GM23248 (cell line): ENCODE results near the gene KLHL24. TPM values are rescaled to one million over a fixed set of nuclear protein-coding genes. Genes with fewer than 3 reads are reported as not detected.
"Not testable (repeated sequence)": the region's sequence is repeated elsewhere in the genome, so short reads cannot be mapped to it uniquely, and the experiment has no call there.

ENCODE experiments used
- DNase-seq: peaks from one replicate; pipeline ENCODE4 v3.0.0-alpha.2; 2015
- H2AFZ ChIP-seq: fragments of 200-600 bp; sonication (generic); 2 replicates; pipeline ENCODE4 v1.6.1; 2016; ENCODE audit warnings: antibody characterized with exemption
- H3F3A ChIP-seq: fragments of 200-600 bp; sonication (generic); 2 replicates; pipeline ENCODE4 v1.6.1; 2016; ENCODE audit warnings: mild to moderate bottlenecking, antibody characterized with exemption, mixed run types; ENCODE audit not compliant: insufficient read depth
- H3K27ac ChIP-seq: fragments of 200-600 bp; sonication (generic); 2 replicates; pipeline ENCODE4 v1.5.1; 2016; ENCODE audit warnings: mild to moderate bottlenecking
- H3K27me3 ChIP-seq: fragments of 200-600 bp; sonication (generic); replicated peaks from 2 replicates; pipeline ENCODE4 v1.6.1; 2016; ENCODE audit warnings: mild to moderate bottlenecking; ENCODE audit not compliant: insufficient read depth
- H3K36me3 ChIP-seq: fragments of 200-600 bp; sonication (generic); 2 replicates; pipeline ENCODE4 v1.6.1; 2016; ENCODE audit warnings: low read depth, mild to moderate bottlenecking
- H3K4me1 ChIP-seq: fragments of 200-600 bp; sonication (generic); 2 replicates; pipeline ENCODE4 v1.6.1; 2016; ENCODE audit warnings: mild to moderate bottlenecking; ENCODE audit not compliant: insufficient read depth
- H3K4me2 ChIP-seq: fragments of 200-600 bp; sonication (generic); one replicate; pipeline ENCODE4 v1.6.1; 2016; ENCODE audit warnings: mild to moderate bottlenecking; ENCODE audit not compliant: unreplicated experiment
- H3K4me3 ChIP-seq: fragments of 200-600 bp; sonication (generic); 2 replicates; pipeline ENCODE4 v1.5.1; 2016; ENCODE audit warnings: mild to moderate bottlenecking
- H3K79me2 ChIP-seq: fragments of 200-600 bp; sonication (generic); 2 replicates; pipeline ENCODE4 v1.6.1; 2016; ENCODE audit warnings: mild to moderate bottlenecking; ENCODE audit not compliant: insufficient read depth
- H3K9ac ChIP-seq: fragments of 200-600 bp; sonication (generic); 2 replicates; pipeline ENCODE4 v1.6.1; 2016; ENCODE audit warnings: mild to moderate bottlenecking
- H3K9me2 ChIP-seq: fragments of 200-600 bp; sonication (generic); 2 replicates; pipeline ENCODE4 v1.6.1; 2016; ENCODE audit warnings: mixed run types, mild to moderate bottlenecking, moderate library complexity; ENCODE audit not compliant: insufficient read depth
- H3K9me3 ChIP-seq: fragments of 200-600 bp; sonication (generic); one replicate; pipeline ENCODE4 v1.6.1; 2017; ENCODE audit warnings: low read depth
- H4K20me1 ChIP-seq: fragments of 200-600 bp; sonication (generic); 2 replicates; pipeline ENCODE4 v1.6.0; 2016; ENCODE audit not compliant: insufficient read depth
- EZH2 ChIP-seq: fragments of 200-600 bp; sonication (generic); IDR thresholded peaks from 2 replicates; pipeline ENCODE4 v1.6.1; 2018; ENCODE audit warnings: antibody characterized with exemption, mild to moderate bottlenecking; ENCODE audit not compliant: insufficient read depth, poor library complexity, severe bottlenecking
- EZH2phosphoT487 ChIP-seq: fragments of 200-600 bp; sonication (generic); IDR thresholded peaks from 2 replicates; pipeline ENCODE4 v1.6.1; 2018; ENCODE audit warnings: antibody characterized with exemption, moderate library complexity, mild to moderate bottlenecking, low read depth; ENCODE audit not compliant: insufficient read depth
- WGBS, 2 experiments: methylation state at CpG; one replicate each; pipeline ENCODE4 v1.1.6; 2015 to 2017; ENCODE audit warnings: low lambda C conversion rate in 2 of 2, low coverage in 1 of 2; ENCODE audit errors: missing lambda C conversion rate in 2 of 2; 5-methylcytosine and 5-hydroxymethylcytosine counted together
- in situ Hi-C: fragments of 300-500 bp; cut with MboI; formaldehyde crosslinking; loops from 2 replicates; pipeline ENCODE4 v1.15.0; 2020
- polyA plus RNA-seq: library from polyadenylated mRNA; unstranded; fragments of >200 nt; fragmentation: Nextera tagmentation; extraction: Ambion mirVana; gene quantifications from 2 replicates; pipeline ENCODE4 v1.2.1, GENCODE V29; 2016
- total RNA-seq: library from RNA; depleted of rRNA; stranded (reverse); fragments of >200 nt; shearing (Covaris generic); gene quantifications from 2 replicates; pipeline ENCODE4 v1.2.3, GENCODE V29; 2014

KLHL24 gene
- total and polyA plus RNA-seq, 2 experiments from 2014 or later, result 11.7 to 18.3 TPM

DNA sequence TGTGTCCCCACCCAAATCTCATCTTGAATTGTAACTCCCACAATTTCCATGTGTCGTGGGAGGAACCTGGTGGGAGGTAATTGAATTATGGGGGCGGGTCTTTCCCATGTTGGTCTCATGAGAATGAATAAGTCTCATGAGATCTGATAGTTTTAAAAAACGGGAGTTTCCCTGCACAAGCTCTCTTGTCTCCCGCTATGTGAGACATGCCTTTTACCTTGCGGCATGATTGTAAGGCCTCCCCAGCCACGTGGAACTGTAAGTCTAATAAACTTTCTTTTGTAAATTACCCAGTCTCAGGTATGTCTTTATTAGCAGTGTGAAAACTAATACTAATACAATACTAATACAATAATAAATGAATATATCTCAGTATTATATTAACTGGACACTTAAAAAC, 52.3 kb downstream of the KLHL24 start:
- Histone ChIP-seq H3K79me2 (no peaks in the 10 kb centered on the region), H3F3A (no peaks in the 10 kb centered on the region), H3K4me3 (no peak overlapping the region), H3K4me2 (no peak overlapping the region), H3K36me3 (no peaks in the 10 kb centered on the region), H4K20me1 (no peaks in the 10 kb centered on the region), H2AFZ (no peak overlapping the region), H3K9me2 (no peaks in the 10 kb centered on the region), H3K4me1 (no peaks in the 10 kb centered on the region), H3K9me3 (no peaks in the 10 kb centered on the region), H3K9ac (no peak overlapping the region), H3K27me3 (no peaks in the 10 kb centered on the region), H3K27ac (no peak overlapping the region)
- in situ Hi-C loops, result no loop called here
- no peak for TF ChIP-seq EZH2phosphoT487
- no peak for TF ChIP-seq EZH2
- WGBS, 2 experiments, result 66 to 76% methylated on average over 6 of the region's 6 CpGs
- DNase-seq, result no peak

DNA sequence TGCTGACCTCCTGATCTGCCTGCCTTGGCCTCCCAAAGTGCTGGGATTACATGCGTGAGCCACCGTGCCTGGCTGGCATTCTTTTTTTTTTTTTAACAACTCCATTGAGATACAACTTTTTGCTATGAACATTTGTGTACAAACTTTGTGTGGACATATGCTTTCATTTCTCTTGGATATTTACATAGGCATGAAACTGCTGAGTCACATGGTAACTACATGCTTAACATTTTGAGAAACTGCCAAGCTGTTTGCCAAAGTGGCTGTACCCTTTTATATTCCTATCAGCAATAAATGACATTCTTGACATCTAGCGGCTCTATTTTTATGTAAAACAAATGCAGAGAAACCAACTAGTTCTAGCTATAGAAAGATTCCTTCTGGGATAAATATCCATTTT, 53.5 kb downstream of the KLHL24 start:
- Histone ChIP-seq H3K36me3 (no peaks in the 10 kb centered on the region), H3K79me2 (no peaks in the 10 kb centered on the region), H3K9ac (no peak overlapping the region), H3K27me3 (no peaks in the 10 kb centered on the region), H3K4me1 (no peaks in the 10 kb centered on the region), H3K4me3 (no peak overlapping the region), H3F3A (no peaks in the 10 kb centered on the region), H3K27ac (no peak overlapping the region), H3K9me2 (no peaks in the 10 kb centered on the region), H4K20me1 (no peaks in the 10 kb centered on the region), H3K9me3 (no peaks in the 10 kb centered on the region), H3K4me2 (no peak overlapping the region), H2AFZ (no peak overlapping the region)
- peak; percentile 48 for DNase-seq
- in situ Hi-C loops, result no loop called here
- 29 to 42% methylated on average over 3 of the region's 3 CpGs for WGBS, 2 experiments
- no peak for TF ChIP-seq EZH2
- no peak for TF ChIP-seq EZH2phosphoT487

DNA sequence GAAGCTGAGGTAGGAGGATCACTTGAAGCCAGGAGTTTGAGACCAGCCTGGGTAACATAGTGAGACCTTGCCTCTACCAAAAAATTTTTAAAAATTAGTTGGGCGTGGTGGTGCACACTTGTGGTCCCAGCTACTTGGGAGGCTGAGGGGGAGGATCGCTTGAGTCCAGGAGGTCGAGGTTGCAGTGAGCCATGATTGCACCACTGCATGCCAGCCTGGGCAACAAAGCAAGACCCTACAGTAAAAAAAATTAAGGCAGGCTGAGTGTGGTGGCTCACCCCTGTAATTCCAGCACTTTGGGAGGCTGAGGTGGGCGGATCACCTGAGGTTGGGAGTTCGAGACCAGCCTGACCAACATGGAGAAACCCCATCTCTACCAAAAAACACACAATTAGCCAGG, 54.2 kb downstream of the KLHL24 start:
- in situ Hi-C loops, H2AFZ ChIP-seq, H3K9me3 ChIP-seq, H3K9ac ChIP-seq, H3K9me2 ChIP-seq, H3K79me2 ChIP-seq, DNase-seq, H3F3A ChIP-seq, H4K20me1 ChIP-seq, H3K27me3 ChIP-seq, H3K4me1 ChIP-seq, H3K4me2 ChIP-seq, H3K4me3 ChIP-seq, H3K27ac ChIP-seq, H3K36me3 ChIP-seq: not testable (repeated sequence)
- 89 to 93% methylated on average over 5 of the region's 5 CpGs for WGBS, 2 experiments

DNA sequence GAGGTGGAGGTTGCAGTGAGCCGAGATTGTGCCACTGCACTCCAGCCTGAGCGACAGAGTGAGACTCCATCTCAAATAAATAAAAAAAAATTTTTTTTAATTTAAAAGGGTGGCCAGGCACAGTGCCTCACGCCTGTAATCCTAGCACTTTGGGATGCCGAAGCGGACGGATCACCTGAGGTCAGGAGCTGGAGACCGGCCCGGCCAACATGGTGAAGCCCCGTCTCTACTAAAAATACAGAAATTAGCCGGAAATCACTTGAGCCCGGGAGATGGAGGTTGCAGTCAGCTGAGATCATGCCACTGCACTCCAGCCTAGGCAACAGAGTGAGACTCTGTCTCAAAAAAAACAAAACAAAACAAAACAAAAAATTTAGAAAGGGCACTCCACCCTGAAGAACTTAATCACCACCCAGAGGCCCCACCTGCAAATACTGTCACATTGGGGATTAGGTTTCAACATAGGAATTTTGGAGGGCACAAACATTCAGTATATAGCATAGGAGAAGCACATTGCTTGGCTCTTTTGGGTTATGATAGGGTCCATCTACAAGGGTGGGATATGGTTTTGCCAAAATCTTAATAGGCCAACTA, 55.1 kb downstream of the KLHL24 start:
- 85 to 86% methylated on average over 11 of the region's 11 CpGs for WGBS, 2 experiments
- H3K4me1 ChIP-seq, result no peaks in the 10 kb centered on the region
- no peaks in the 10 kb centered on the region for H3F3A ChIP-seq
- no peak for DNase-seq
- H3K9ac ChIP-seq, result no peak overlapping the region
- H3K4me3 ChIP-seq, result no peak overlapping the region
- H4K20me1 ChIP-seq, result no peaks in the 10 kb centered on the region
- H3K4me2 ChIP-seq, result no peak overlapping the region
- no peaks in the 10 kb centered on the region for H3K36me3 ChIP-seq
- no peaks in the 10 kb centered on the region for H3K27me3 ChIP-seq
- TF ChIP-seq EZH2, result no peak
- no peaks in the 10 kb centered on the region for H3K9me2 ChIP-seq
- no peaks in the 10 kb centered on the region for H3K79me2 ChIP-seq
- H3K9me3 ChIP-seq, result no peaks in the 10 kb centered on the region
- no peak overlapping the region for H3K27ac ChIP-seq
- in situ Hi-C loops, result no loop called here
- H2AFZ ChIP-seq, result no peak overlapping the region

DNA sequence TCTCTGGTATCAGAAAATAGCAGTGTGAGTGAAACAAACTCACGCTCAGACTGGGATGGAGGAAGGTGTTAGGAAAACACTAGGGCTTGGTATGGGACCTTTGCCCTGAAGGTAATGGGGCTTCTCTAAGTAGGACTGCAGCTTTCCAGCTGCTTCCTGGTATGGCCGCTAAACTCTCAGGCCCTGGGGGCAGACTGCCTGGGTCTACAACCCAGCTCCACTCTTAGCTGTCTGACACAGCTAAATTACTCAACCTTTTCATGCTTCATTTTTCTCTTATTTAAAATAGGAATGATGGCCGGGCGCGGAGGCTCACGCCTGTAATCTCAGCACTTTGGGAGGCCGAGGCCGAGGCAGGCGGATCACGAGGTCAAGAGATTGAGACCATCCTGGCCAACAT, 57.0 kb downstream of the KLHL24 start:
- H3K4me2 ChIP-seq, result no peak overlapping the region
- H2AFZ ChIP-seq, result no peak overlapping the region
- no peaks in the 10 kb centered on the region for H3F3A ChIP-seq
- H3K36me3 ChIP-seq, result no peaks in the 10 kb centered on the region
- WGBS, 2 experiments, result 92 to 93% methylated on average over 10 of the region's 10 CpGs
- H3K4me1 ChIP-seq, result no peaks in the 10 kb centered on the region
- H3K9me3 ChIP-seq, result no peaks in the 10 kb centered on the region
- H3K4me3 ChIP-seq, result no peak overlapping the region
- H3K27me3 ChIP-seq, result no peaks in the 10 kb centered on the region
- no peaks in the 10 kb centered on the region for H4K20me1 ChIP-seq
- TF ChIP-seq EZH2, result no peak
- no peak overlapping the region for H3K9ac ChIP-seq
- H3K9me2 ChIP-seq, result no peaks in the 10 kb centered on the region
- in situ Hi-C loops, result no loop called here
- H3K27ac ChIP-seq, result no peak overlapping the region
- DNase-seq, result no peak
- H3K79me2 ChIP-seq, result no peaks in the 10 kb centered on the region
